H1 (cell line): ENCODE measurements around the gene TMEM86B. TPM values are rescaled to one million over a fixed set of nuclear protein-coding genes. Genes with fewer than 3 reads are reported as not detected.

ENCODE experiments used
- CTCF ChIA-PET: fragments of 300-600 bp; sonication (Branson Sonifier 250); formaldehyde crosslinking; loops from one replicate; lab custom pipeline; 2021; ENCODE audit not compliant: partially characterized antibody; lab: Charles Lee
- POLR2A ChIA-PET: fragments of 300-600 bp; sonication (Branson Sonifier 250); formaldehyde crosslinking; loops from one replicate; lab custom pipeline; 2021; ENCODE audit warnings: inconsistent platforms; ENCODE audit not compliant: partially characterized antibody; lab: Charles Lee
- DNase-seq, 2 experiments: peaks; one replicate each; pipeline versions ENCODE4 v3.0.0 to v3.0.0-alpha.2; 2010 to 2022; ENCODE audit warnings: low spot score in 2 of 2, low read depth in 1 of 2, mixed read lengths in 1 of 2
- FAIRE-seq: peaks from 2 replicates; lab custom pipeline; 2011; peaks lifted over from hg19 to GRCh38; lab: Jason Lieb, UNC
- H2AFZ ChIP-seq: 2 replicates; pipeline ENCODE4 v1.8.1; 2012; ENCODE audit warnings: low read length, inconsistent platforms
- H2AK5ac ChIP-seq: 2 replicates; pipeline ENCODE4 v1.6.1; 2013; ENCODE audit warnings: low read depth, low read length
- H2BK120ac ChIP-seq: replicated peaks from 2 replicates; pipeline ENCODE3; 2013; ENCODE audit warnings: low read depth, low read length, inconsistent platforms
- H2BK12ac ChIP-seq: 2 replicates; pipeline ENCODE4 v1.6.1; 2013; ENCODE audit warnings: low read depth, low read length
- H2BK15ac ChIP-seq: 2 replicates; pipeline ENCODE4 v1.6.1; 2013; ENCODE audit warnings: low read length
- H2BK20ac ChIP-seq: 2 replicates; pipeline ENCODE4 v1.6.1; 2013; ENCODE audit warnings: low read length
- H2BK5ac ChIP-seq: 2 replicates; pipeline ENCODE4 v1.6.1; 2013; ENCODE audit warnings: low read depth, low read length
- H3K14ac ChIP-seq: 2 replicates; pipeline ENCODE4 v1.6.1; 2013; ENCODE audit warnings: inconsistent platforms; ENCODE audit not compliant: insufficient read length
- H3K18ac ChIP-seq: 2 replicates; pipeline ENCODE4 v1.6.1; 2013; ENCODE audit warnings: low read length; ENCODE audit errors: extremely low read depth
- H3K23ac ChIP-seq: 2 replicates; pipeline ENCODE4 v1.6.1; 2013; ENCODE audit warnings: inconsistent platforms; ENCODE audit not compliant: insufficient read length
- H3K23me2 ChIP-seq: 2 replicates; pipeline ENCODE4 v1.6.1; 2013; ENCODE audit warnings: low read depth, low read length
- H3K27ac ChIP-seq: 2 replicates; pipeline ENCODE4 v1.6.1; 2011; ENCODE audit warnings: low read depth, low read length, inconsistent platforms
- H3K27me3 ChIP-seq, 4 experiments: replicated peaks in 1 of 4; 1 replicate in 1 of 4; 2 replicates in 3 of 4; pipeline versions ENCODE4 v1.6.1 to v1.8.1; 2011 to 2013; ENCODE audit warnings: low read length in 3 of 4, mild to moderate bottlenecking in 3 of 4, inconsistent platforms in 2 of 4, mixed read lengths in 2 of 4, moderate library complexity in 1 of 4; ENCODE audit not compliant: control insufficient read depth in 3 of 4, insufficient read depth in 3 of 4; ENCODE audit errors: extremely low read depth in 1 of 4
- H3K36me3 ChIP-seq, 4 experiments: 2 replicates each; pipeline versions ENCODE4 v1.6.1 to v1.8.1; 2011 to 2013; ENCODE audit warnings: mild to moderate bottlenecking in 4 of 4, low read length in 3 of 4, moderate library complexity in 2 of 4, control low read depth in 1 of 4, inconsistent platforms in 1 of 4; ENCODE audit not compliant: insufficient read depth in 4 of 4, control insufficient read depth in 2 of 4
- H3K4ac ChIP-seq: replicated peaks from 2 replicates; pipeline ENCODE3; 2013; ENCODE audit warnings: low read length, low read depth, mixed read lengths, inconsistent platforms; ENCODE audit not compliant: insufficient read length
- H3K4me1 ChIP-seq, 4 experiments: replicated peaks in 1 of 4; 1 replicate in 1 of 4; 2 replicates in 3 of 4; pipeline versions ENCODE4 v1.6.1 to v1.8.1; 2011 to 2013; ENCODE audit warnings: low read length in 3 of 4, inconsistent platforms in 2 of 4, mixed read lengths in 1 of 4; ENCODE audit not compliant: insufficient read depth in 4 of 4, control insufficient read depth in 3 of 4
- H3K4me2 ChIP-seq, 2 experiments: 2 replicates each; pipeline versions ENCODE4 v1.6.1 to v1.8.1; 2011 to 2013; ENCODE audit warnings: low read depth in 2 of 2, low read length in 2 of 2, control low read depth in 1 of 2, inconsistent platforms in 1 of 2, mild to moderate bottlenecking in 1 of 2; ENCODE audit not compliant: insufficient read depth in 1 of 2
- H3K4me3 ChIP-seq, 4 experiments: fragments of 200-600, 300-600 bp in 1 of 4; sonication (generic), shearing (Covaris generic), sonication (Bioruptor Twin) in 1 of 4; 2 replicates each; pipeline versions ENCODE4 v1.5.1 to v1.8.1; 2011 to 2016; ENCODE audit warnings: low read length in 4 of 4, low read depth in 3 of 4, control low read depth in 2 of 4, inconsistent platforms in 2 of 4, mild to moderate bottlenecking in 2 of 4, mixed read lengths in 1 of 4, moderate library complexity in 1 of 4; ENCODE audit not compliant: insufficient read depth in 2 of 4; ENCODE audit errors: extremely low read depth in 1 of 4
- H3K56ac ChIP-seq: replicated peaks from 2 replicates; pipeline ENCODE3; 2013; ENCODE audit warnings: low read depth, mild to moderate bottlenecking, mixed read lengths, low read length, inconsistent platforms; ENCODE audit not compliant: insufficient read length
- H3K79me1 ChIP-seq: 2 replicates; pipeline ENCODE4 v1.6.1; 2013; ENCODE audit warnings: low read depth, low read length, control low read depth
- H3K79me2 ChIP-seq, 2 experiments: 2 replicates each; pipeline versions ENCODE4 v1.6.1 to v1.8.1; 2012 to 2013; ENCODE audit warnings: low read length in 2 of 2, mild to moderate bottlenecking in 2 of 2, inconsistent platforms in 1 of 2; ENCODE audit not compliant: insufficient read depth in 2 of 2, control insufficient read depth in 1 of 2
- H3K9ac ChIP-seq, 4 experiments: replicated peaks in 1 of 4; 1 replicate in 1 of 4; 2 replicates in 3 of 4; pipeline versions ENCODE4 v1.6.1 to v1.8.1; 2011 to 2013; ENCODE audit warnings: low read depth in 3 of 4, low read length in 3 of 4, control low read depth in 2 of 4, mild to moderate bottlenecking in 2 of 4, moderate library complexity in 2 of 4, inconsistent platforms in 1 of 4; ENCODE audit errors: extremely low read depth in 1 of 4
- H3K9me3 ChIP-seq, 2 experiments: 2 replicates each; pipeline versions ENCODE4 v1.6.1 to v1.8.1; 2012 to 2013; ENCODE audit warnings: mild to moderate bottlenecking in 2 of 2, moderate library complexity in 2 of 2, control low read depth in 1 of 2, inconsistent platforms in 1 of 2, low read depth in 1 of 2, low read length in 1 of 2, mixed read lengths in 1 of 2; ENCODE audit not compliant: insufficient read depth in 2 of 2
- H4K20me1 ChIP-seq, 2 experiments: replicated peaks in 1 of 2; 2 replicates each; pipeline versions ENCODE3 to v1.8.1; 2011 to 2013; ENCODE audit warnings: inconsistent platforms in 2 of 2, low read length in 2 of 2, mild to moderate bottlenecking in 1 of 2; ENCODE audit not compliant: insufficient read depth in 2 of 2, control insufficient read depth in 1 of 2
- H4K5ac ChIP-seq: 2 replicates; pipeline ENCODE4 v1.6.1; 2013; ENCODE audit warnings: low read length, low read depth, mixed read lengths, inconsistent platforms; ENCODE audit not compliant: insufficient read length
- H4K8ac ChIP-seq: 2 replicates; pipeline ENCODE4 v1.8.0; 2013; ENCODE audit warnings: mild to moderate bottlenecking, moderate library complexity, low read length, inconsistent platforms; ENCODE audit not compliant: insufficient read depth; ENCODE audit errors: extremely low read depth
- H4K91ac ChIP-seq: replicated peaks from 2 replicates; pipeline ENCODE3; 2013; ENCODE audit warnings: low read length, mixed read lengths, inconsistent platforms; ENCODE audit not compliant: insufficient read length
- BACH1 ChIP-seq: IDR thresholded peaks from 2 replicates; pipeline ENCODE4 v1.6.1; 2012; ENCODE audit warnings: low read length, improper control_type of control experiment
- CBX8 ChIP-seq: fragments of 300-800, 300-1000 bp; sonication (generic); IDR thresholded peaks from 2 replicates; pipeline ENCODE4 v1.7.1; 2016; ENCODE audit warnings: low read depth, low read length, borderline replicate concordance
- CEBPB ChIP-seq: IDR thresholded peaks from 2 replicates; pipeline ENCODE4 v1.6.1; 2012; ENCODE audit warnings: low read depth, low read length
- CHD1 ChIP-seq: IDR thresholded peaks from 2 replicates; pipeline ENCODE4 v1.6.1; 2012; ENCODE audit warnings: low read depth, low read length, improper control_type of control experiment
- EGR1 ChIP-seq: IDR thresholded peaks from 2 replicates; pipeline ENCODE4 v1.6.1; 2011; ENCODE audit warnings: low read depth, low read length, borderline replicate concordance
- NRF1 ChIP-seq: IDR thresholded peaks from 2 replicates; pipeline ENCODE4 v1.6.1; 2011; ENCODE audit warnings: mild to moderate bottlenecking, low read depth, low read length, improper control_type of control experiment
- SAP30 ChIP-seq: fragments of 300-600 bp; sonication (generic); IDR thresholded peaks from 2 replicates; pipeline ENCODE4 v1.7.1; 2012; ENCODE audit warnings: low read length, moderate library complexity, mild to moderate bottlenecking, inconsistent platforms; ENCODE audit not compliant: insufficient read depth, insufficient replicate concordance
- SRF ChIP-seq: IDR thresholded peaks from 2 replicates; pipeline ENCODE4 v1.6.1; 2011; ENCODE audit warnings: mild to moderate bottlenecking, low read depth, low read length, moderate library complexity
- YY1 ChIP-seq: IDR thresholded peaks from 2 replicates; pipeline ENCODE4 v1.6.1; 2011; ENCODE audit warnings: low read depth, mild to moderate bottlenecking, low read length
- WGBS, 2 experiments: shearing (Covaris generic) in 1 of 2; methylation state at CpG; one replicate each; pipeline versions ENCODE4 v1.1.6 to v1.1.7; 2013 to 2015; ENCODE audit warnings: low lambda C conversion rate in 2 of 2, mixed read lengths in 2 of 2, inconsistent platforms in 1 of 2, low coverage in 1 of 2, missing lambda C conversion rate in 1 of 2; ENCODE audit not compliant: insufficient replicate concordance in 2 of 2, insufficient coverage in 1 of 2, insufficient read length in 1 of 2; ENCODE audit errors: extremely low coverage in 1 of 2, missing lambda C conversion rate in 1 of 2; 5-methylcytosine and 5-hydroxymethylcytosine counted together
- polyA plus RNA-seq, 7 experiments: library from polyadenylated mRNA; depleted of rRNA in 3 of 7; stranded (reverse) in 5 of 7; unstranded in 2 of 7; fragments of >200 nt in 5 of 7; fragments of 200-250 nt in 2 of 7; gene quantifications; 1 replicate in 5 of 7; 2 replicates in 1 of 7; 4 replicates in 1 of 7; pipeline versions ENCODE4 v1.2.1 to v1.2.3, GENCODE V29; 2011 to 2013; ENCODE audit warnings: missing spikeins in 2 of 7, mixed read lengths in 2 of 7
- total RNA-seq: library from RNA; stranded (reverse); fragmentation: NEBNext Ultra II Directional; extraction: Animal tissue kit (Norgen Biotek cat#: 25700); gene quantifications from 2 replicates; pipeline ENCODE4 v1.2.1, GENCODE V29; 2021
- TF ChIP-seq, protein P1 (sequence below): IDR thresholded peaks from 2 replicates; pipeline ENCODE4 v1.6.1; 2012; ENCODE audit warnings: low read length, inconsistent platforms

Gene TMEM86B
- total and polyA plus RNA-seq, 2 of the 8 experiments (the other 6 are each of a cell fraction or from before 2014, with no cell fraction given): 2.0 to 2.9 TPM

DNA sequence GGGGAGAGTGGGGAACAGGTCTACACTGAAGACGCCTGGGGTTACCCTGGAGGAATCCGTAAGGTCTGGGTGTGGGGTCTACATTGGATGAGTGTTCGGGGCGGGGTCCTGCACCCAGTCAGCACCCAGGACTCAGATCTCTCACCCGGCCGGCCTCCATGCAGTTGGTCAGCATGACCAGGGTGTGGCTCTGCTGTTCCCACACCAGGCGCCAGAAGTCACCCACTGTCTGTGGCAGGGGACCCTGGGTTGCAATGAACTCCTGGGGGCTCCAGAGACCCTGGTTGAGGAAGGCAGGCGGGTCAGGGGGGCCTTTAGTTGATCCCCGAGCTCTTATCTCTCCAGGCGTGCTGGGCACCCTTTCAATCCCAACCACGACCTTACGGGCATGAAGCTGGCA lies 42.5 kb downstream of the TMEM86B start:
- Histone ChIP-seq H3K18ac (no peak overlapping the region), H3K14ac (no peak overlapping the region), H2AK5ac (no peak overlapping the region), H2AFZ (no peak overlapping the region), H3K56ac (no peak overlapping the region), H3K4me2 (no peak overlapping the region), H3K27me3 (peaks cover 0 to 15% (median 7%) of the 10 kb centered on the region in 4 experiments; a peak in 5 of 7 replicates), H2BK20ac (no peak overlapping the region), H3K23me2 (no peaks in the 10 kb centered on the region), H4K5ac (no peak overlapping the region), H3K79me1 (no peaks in the 10 kb centered on the region), H3K9ac (no peak overlapping the region), H4K20me1 (peaks cover 0 to 4% of the 10 kb centered on the region in 2 experiments), H3K4me3 (no peak overlapping the region), H4K91ac (no peak overlapping the region), H3K36me3 (no peaks in the 10 kb centered on the region), H3K9me3 (no peaks in the 10 kb centered on the region), H3K23ac (no peak overlapping the region), H2BK15ac (no peak overlapping the region), H2BK5ac (no peak overlapping the region), H3K27ac (no peak overlapping the region), H4K8ac (no peak overlapping the region), H3K4ac (no peak overlapping the region), H2BK120ac (no peak overlapping the region), H3K79me2 (no peaks in the 10 kb centered on the region), H3K4me1 (no peaks in the 10 kb centered on the region), H2BK12ac (no peak overlapping the region)
- DNase-seq (no peak), FAIRE-seq (no peak)
- 81% methylated on average over 12 of the region's 12 CpGs; no CpG with 5 or more reads in 1 of the 2 experiments for WGBS, 2 experiments
- TF ChIP-seq CBX8 (no peak), YY1 (no peak), NRF1 (no peak), EGR1 (no peak), SRF (no peak), CEBPB (no peak), BACH1 (no peak), SAP30 (no peak), CHD1 (no peak)
- TF ChIP-seq, protein P1, sequence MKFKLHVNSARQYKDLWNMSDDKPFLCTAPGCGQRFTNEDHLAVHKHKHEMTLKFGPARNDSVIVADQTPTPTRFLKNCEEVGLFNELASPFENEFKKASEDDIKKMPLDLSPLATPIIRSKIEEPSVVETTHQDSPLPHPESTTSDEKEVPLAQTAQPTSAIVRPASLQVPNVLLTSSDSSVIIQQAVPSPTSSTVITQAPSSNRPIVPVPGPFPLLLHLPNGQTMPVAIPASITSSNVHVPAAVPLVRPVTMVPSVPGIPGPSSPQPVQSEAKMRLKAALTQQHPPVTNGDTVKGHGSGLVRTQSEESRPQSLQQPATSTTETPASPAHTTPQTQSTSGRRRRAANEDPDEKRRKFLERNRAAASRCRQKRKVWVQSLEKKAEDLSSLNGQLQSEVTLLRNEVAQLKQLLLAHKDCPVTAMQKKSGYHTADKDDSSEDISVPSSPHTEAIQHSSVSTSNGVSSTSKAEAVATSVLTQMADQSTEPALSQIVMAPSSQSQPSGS: no peak
- CTCF ChIA-PET: interaction anchor here (2.1 kb wide), 1 partner anchor 21 kb away, joined by 5 read pairs; no protein-coding TSS in a partner anchor
- POLR2A ChIA-PET: no interaction called here
